ENCODE data around the gene SLC25A25. TPM values are rescaled to one million over a fixed set of nuclear protein-coding genes. Genes with fewer than 3 reads are reported as not detected.

SLC25A25 gene
- total and polyA plus RNA-seq, 9 of the 15 experiments (the other 6 are each of a cell fraction or from before 2014, with no cell fraction given): 0.07 to 35.9 (median 23.2) TPM

DNA sequence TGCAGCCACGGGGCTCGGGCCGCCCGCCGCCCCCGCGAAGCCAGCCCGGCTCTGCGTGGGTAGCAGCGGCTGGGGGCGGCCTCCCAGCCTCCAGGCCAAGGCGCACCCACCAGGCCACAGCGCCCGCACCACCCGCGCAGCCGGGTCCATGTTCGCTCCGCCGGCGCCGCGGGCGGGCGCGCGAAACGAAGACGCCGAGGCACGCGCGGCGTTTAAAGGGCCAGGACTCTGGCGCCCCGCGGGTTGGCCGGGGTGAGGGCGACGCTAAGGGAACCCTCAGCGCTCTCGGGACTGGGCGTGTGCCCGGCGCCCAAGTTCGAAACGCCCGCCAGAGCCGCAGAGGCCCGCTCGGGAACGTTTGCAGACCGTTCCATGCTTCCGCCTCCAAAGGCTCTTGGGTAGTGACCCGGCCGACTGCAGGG is 59.5 kb downstream of the SLC25A25 start, which contains the start of gene PTGES2 (continued):
- TF ChIP-seq AFF4 (CRISPR knock-in tag; IDR thresholded peaks at IDR 0.05): no peak
- TF ChIP-seq CCAR2 (IDR thresholded peaks at IDR 0.05; ENCODE audit: low read depth, low read length): no peak
- no peak for TF ChIP-seq KAT8 (IDR thresholded peaks at IDR 0.05; ENCODE audit: low read depth)
- TF ChIP-seq STAG1 (CRISPR knock-in tag; IDR thresholded peaks at IDR 0.05; ENCODE audit: borderline replicate concordance): 0 out of 2 replicates have a peak, but pooled peaks have one; percentile 22
- no peak for TF ChIP-seq BACH1 (tag; IDR thresholded peaks at IDR 0.05)
- TF ChIP-seq ESRRA (IDR thresholded peaks at IDR 0.05; ENCODE audit: borderline replicate concordance, low read depth): peak; percentile 7; the same call in 1 of the 2 replicates
- TF ChIP-seq PPARD (CRISPR knock-in tag; IDR thresholded peaks at IDR 0.05): no peak
- TF ChIP-seq NFE2 (IDR thresholded peaks at IDR 0.05; ENCODE audit: low read depth): no peak
- no peak for TF ChIP-seq SETDB1 (IDR thresholded peaks at IDR 0.05; ENCODE audit: low read length)
- no peak for TF ChIP-seq TBL1XR1 (IDR thresholded peaks at IDR 0.05; ENCODE audit: low read length in 2 of 2)
- peak; percentile 70 for TF ChIP-seq CREM (IDR thresholded peaks at IDR 0.05; ENCODE audit: low read depth)
- no peak for TF ChIP-seq ZNF644 (tag; IDR thresholded peaks at IDR 0.05; ENCODE audit: low read depth)
- no peak for TF ChIP-seq COPS2 (conservative IDR thresholded peaks at IDR 0.05)
- no peak for TF ChIP-seq SMARCC2 (IDR thresholded peaks at IDR 0.05; ENCODE audit: low read depth)
- TF ChIP-seq NR2C2 (CRISPR knock-in tag; IDR thresholded peaks at IDR 0.05): no peak
- no peak; the same call in 1 of the 2 replicates for TF ChIP-seq NR2C2 (tag; IDR thresholded peaks at IDR 0.05)
- TF ChIP-seq RHOXF2B (CRISPR knock-in tag; conservative IDR thresholded peaks at IDR 0.05): no peak
- no peak for TF ChIP-seq CHAMP1 (IDR thresholded peaks at IDR 0.05)
- TF ChIP-seq RCOR1 (IDR thresholded peaks at IDR 0.05; ENCODE audit: borderline replicate concordance in 1 of 2, low read depth in 2 of 2, low read length in 2 of 2): no peak; a peak in 1 of 4 replicates
- TF ChIP-seq PHB (CRISPR knock-in tag; IDR thresholded peaks at IDR 0.05): no peak
- TF ChIP-seq SNIP1 (IDR thresholded peaks at IDR 0.05; ENCODE audit: low read depth): no peak
- no peak for TF ChIP-seq ELK3 (CRISPR knock-in tag; IDR thresholded peaks at IDR 0.05)
- no peak for TF ChIP-seq FOXK2 (conservative IDR thresholded peaks at IDR 0.05 in 1 of 2, IDR thresholded peaks at IDR 0.05 in 1 of 2; ENCODE audit: low read depth in 2 of 2)
- TF ChIP-seq STAT5A (IDR thresholded peaks at IDR 0.05; ENCODE audit: borderline replicate concordance, low read length): no peak
